Inferior parietal cortex (tissue), 1 donor: ENCODE data around the gene SRP54.
"Not testable (repeated sequence)": the region's sequence is repeated elsewhere in the genome, so short reads cannot be mapped to it uniquely, and the experiment has no call there.

Source experiments
- DNase-seq: peaks from one replicate; pipeline ENCODE4 v3.0.0-alpha.2; 2016; ENCODE audit errors: extremely low spot score

SRP54 gene

DNA sequence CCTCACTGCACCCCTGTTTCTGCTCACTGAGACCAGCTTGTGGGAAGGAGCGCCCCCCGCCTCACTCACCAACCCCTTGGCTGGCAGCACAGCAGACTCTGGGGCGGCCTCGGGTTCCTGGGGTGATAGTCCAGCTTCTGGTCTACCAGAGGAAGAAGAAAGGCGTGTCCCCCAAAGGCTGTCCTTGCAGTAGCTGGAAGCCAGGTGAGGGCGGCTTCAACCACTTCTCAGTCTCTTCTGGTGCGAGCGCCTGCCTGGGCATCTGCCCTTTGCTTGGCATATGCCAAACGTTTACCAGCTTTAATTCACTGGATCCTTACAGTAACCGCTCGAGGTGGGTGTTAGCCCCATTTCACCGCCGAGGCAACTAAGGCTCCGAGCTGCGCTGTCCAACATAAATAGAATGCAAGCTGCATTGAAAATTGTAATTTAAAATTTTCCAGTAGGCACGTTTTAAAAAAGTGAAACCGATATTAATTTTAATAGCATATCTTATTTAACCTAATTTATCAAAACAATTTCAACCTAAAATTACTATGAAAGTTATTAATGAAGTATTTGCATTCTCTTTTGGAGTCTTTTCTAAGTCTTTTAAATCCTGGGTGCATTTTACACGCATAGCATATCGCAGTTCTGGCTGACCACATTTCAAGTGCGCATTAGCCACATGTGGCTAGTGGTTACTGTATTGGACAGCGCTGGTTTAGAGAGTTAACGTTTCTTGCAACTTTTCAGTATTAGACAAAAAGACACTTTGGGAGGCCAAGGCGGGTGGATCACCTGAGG lies 64.2 kb downstream of the SRP54 start:
- DNase-seq = peak; percentile 25

DNA sequence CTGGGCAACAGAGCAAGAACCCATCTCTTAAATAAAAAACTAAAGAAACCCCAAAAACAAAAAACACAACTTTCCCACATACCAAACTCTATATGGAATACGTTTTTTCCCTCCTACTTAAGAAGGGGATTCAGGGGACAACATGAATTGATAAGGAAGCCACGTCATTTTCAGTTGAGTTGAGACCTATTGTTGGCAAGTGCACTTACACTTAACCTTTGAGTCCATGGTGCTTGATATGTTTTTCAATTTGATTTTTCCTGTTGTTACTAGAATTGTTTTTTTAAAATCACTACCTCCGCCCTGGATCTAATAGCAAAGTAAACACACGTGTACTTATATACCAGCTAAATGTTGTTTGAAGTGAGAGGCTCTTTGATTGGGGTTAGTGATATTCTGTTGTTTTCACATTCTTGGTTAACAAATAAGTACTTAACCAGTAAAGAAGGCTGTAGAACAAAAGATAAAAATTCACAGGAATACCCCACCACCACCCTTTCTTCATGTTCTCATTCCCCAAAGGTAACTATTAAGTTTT lies 65.3 kb downstream of the SRP54 start:
- DNase-seq = no peak

DNA sequence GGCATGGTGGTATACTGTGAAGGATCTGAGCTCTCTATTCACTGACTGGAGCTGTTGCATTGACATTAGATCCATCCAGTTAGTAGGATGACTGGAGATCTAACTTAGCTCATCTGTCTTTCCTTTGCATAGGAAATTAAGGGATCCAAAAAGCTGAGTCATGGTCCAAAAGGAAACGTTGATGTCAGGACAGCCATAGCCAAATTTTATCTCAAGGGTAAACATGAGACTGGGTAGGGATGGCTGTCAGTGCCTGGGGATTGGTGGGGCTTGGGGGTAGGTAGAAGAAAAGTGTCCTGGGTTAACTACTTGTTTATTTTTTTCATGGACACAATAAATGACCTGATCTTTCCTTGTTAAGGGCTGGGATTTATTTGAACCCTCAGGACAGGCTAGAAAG lies 67.9 kb downstream of the SRP54 start:
- peak; percentile 12 for DNase-seq

DNA sequence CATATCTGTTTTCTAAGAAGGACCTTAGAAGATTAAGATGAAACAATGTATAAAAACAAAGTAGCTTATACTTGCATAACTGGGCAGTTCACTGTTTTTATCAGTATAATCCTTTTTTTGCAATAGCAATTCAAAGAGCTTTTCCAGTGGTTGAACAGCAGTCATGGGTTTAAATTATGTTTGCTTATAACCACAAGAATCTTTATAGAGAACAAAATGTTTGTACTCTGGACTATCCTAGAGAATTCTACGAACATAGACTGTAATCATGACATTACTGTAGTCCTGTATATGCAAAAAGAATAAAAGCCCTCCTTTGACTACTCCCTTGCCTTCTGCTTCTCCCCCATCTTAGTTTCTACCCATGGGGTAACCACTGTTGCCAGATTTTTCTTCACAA lies 69.0 kb downstream of the SRP54 start:
- DNase-seq = no peak

DNA sequence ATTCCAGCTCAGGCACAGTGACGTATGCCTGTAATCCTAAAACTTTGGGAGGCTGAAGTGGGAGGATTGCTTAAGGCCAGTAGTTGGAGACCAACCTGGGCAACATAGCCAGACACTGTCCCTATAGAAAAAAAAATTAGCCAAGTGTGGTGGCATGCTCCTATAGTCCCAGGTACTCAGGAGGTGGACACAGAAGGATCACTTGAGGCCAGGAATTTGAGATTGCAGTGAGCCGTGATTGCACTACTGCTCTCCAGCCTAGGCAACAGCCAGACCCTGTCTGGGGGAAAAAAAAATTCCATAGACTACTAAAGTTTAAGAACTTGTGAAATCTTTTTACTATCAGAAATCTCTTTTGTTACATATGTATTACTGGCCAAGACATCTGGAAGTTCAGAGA lies 69.8 kb downstream of the SRP54 start:
- DNase-seq = no peak

DNA sequence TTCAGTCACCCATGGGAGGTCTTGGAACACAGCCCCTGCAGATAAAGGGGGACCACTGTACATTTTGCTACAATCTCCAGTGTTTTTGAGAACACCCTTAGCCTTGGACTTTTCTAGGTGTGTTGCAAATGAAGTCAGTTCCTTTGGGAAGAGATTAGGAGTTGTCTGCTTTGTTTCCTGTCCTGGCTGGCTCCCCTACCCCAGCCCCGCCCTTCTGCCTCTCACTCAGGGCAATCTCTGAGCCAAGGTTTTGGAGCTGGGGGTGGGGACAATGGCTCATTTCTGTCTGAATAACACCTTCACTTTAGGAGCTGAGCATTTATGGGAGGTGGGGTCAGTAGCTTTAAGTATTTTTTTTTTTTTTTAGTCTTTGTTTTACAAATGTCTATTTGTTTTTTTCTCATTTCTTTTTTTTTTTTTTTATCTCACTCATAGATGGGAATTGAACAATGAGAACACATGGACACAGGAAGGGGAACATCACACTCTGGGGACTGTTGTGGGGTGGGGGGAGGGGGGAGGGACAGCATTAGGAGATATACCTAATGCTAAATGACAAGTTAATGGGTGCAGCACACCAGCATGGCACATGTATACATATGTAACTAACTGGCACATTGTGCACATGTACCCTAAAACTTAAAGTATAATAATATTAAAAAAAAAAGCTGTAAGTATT lies 78.5 kb downstream of the SRP54 start:
- not testable (repeated sequence) for DNase-seq

DNA sequence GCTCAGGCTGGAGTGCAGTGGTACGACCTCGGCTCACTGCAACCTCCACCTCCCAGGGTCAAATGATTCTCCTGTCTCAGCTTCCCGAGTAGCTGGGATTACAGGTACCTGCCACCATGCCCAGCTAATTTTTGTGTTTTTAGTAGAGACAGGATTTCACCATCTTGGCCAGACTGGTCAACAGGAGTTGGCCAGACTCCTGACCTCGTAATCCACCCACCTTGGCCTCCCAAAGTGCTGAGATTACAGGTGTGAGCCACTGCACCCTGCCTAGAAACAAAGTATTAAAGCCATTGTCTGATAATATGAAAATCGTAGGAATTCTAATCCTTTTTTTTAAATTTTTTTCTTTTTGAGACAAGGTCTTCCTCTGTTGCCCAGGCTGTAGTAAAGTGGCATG lies 82.9 kb downstream of the SRP54 start:
- not testable (repeated sequence) for DNase-seq

DNA sequence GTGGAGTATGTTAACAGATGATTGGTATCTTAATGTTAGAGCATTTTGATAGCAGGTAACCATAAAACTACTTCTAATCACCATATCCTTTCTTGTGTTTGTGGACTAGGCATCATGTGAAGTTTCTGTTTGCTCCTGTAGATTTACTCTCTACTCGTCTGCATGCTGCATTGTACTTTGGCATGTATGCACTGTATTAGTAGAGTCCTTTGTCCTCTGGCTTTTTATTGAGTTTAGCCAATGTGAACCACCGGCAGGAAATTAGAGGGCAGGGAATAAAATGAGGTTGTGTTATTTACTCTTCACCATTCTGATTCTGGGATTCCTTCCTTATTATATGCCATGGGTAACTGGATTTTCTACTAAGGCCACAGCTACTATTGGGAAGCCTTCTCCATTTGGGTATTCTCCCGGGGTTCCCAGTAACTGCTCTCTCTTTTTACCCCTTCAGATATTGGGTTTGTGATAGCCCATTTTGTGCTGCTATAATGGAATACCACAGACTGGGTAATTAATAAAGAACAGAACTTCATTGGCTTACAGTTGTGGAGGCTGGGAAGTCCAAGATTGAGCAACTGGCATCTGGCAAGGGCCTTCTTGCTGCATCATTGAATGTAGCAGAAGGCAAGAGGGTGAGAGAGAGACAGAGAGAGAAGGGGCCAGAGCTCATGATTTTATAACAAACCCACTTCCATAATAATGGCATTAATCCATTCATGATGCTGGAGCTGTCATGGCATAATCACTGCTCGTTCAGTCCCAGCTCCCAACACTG lies 85.6 kb downstream of the SRP54 start:
- DNase-seq = no peak

DNA sequence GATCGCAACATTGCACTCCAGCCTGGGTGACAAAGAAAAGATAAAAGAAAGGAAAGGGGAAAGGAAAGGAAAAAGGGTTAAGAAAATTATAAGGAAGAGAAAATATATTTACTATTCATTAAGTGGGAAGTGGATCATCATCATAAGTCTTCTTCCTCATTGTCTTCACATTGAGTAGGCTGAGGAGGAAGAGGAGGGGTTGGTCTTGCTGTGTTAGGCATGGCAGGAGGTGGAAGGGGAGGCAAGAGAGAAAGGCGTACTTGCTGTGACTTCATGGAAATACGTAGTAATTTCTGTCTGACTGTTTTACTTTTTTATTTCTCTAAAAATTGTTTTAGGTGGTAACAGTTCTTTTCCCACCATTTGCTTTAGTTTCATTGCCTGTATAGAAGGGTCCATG lies 89.4 kb downstream of the SRP54 start:
- DNase-seq = no peak

DNA sequence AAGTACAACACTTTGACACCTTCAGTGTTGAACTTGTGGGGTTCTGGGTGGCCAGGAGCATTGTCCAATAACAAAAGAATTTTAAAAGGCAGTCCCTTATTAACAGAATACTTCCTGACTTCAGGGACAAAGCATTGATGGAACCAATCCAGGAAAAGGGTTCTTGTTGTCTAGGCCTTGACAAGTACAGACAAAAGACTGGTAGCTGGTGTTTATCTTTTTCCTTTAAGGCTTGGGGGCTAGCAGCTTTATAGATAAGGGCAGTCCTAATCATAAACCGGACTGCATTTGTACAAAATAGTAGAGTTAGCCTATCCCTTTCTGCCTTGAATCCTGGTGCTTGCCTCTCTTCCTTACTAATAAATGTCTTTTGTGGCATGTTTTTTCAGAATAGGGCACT lies 90.7 kb downstream of the SRP54 start:
- no peak for DNase-seq

DNA sequence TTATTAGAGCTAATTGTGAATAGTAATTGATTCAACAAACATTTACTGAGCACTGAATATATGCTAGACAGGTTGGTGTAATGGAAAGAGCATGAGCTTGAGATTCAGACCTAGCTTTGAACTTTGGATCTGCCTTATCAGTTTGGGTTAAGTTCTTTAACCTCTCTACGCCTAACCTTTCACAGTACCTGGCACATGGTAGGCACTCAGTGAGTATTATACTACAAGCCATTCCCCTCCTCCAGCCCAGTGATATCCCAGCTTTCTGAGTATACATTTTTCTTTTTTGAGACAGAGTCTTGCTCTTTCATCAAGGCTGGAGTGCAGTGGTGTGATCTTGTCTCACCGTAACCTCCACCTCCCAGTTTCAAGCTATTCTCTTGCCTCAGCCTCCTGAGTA lies 95.3 kb downstream of the SRP54 start:
- no peak for DNase-seq
